OCI-LY7 (cell line): ENCODE data around the gene LUM.

Source experiments
- CTCF ChIP-seq: fragments of 200-600 bp; sonication (generic); conservative IDR thresholded peaks from 2 replicates; pipeline ENCODE4 v1.5.1; 2014; ENCODE audit warnings: mild to moderate bottlenecking, antibody characterized with exemption, low read length, moderate library complexity, mixed read lengths
- EZH2phosphoT487 ChIP-seq: fragments of 200-600 bp; sonication (generic); IDR thresholded peaks from 2 replicates; pipeline ENCODE4 v1.6.1; 2018; ENCODE audit warnings: low read depth, borderline replicate concordance, mild to moderate bottlenecking, mixed run types, antibody characterized with exemption, low read length, moderate library complexity, mixed read lengths

- TF ChIP-seq CTCF = no peak
- no peak for TF ChIP-seq EZH2phosphoT487
Observed at GRCh38 chr12:91123236-91123916, 12.1 kb upstream of the LUM start.
